ENCODE results near the gene HELLS.
"Not testable (repeated sequence)": the region's sequence is repeated elsewhere in the genome, so short reads cannot be mapped to it uniquely, and the experiment has no call there.

HELLS gene

GRCh38 chr10:94546049-94546900 is 687 bp downstream of the HELLS start:
- Histone ChIP-seq H3K9me3 (ENCODE audit: control insufficient read depth in 2 of 2, low read length in 2 of 2) (no peaks in the 10 kb centered on the region), H3K27ac (ENCODE audit: low read length) (no peak overlapping the region), H3K4me1 (ENCODE audit: control insufficient read depth, insufficient read depth, low read length) (peaks cover 12% of the 10 kb centered on the region), H3K36me3 (ENCODE audit: control insufficient read depth in 2 of 2, insufficient read depth in 2 of 2, low read length in 2 of 2) (no peaks in the 10 kb centered on the region), H3K27me3 (ENCODE audit: control insufficient read depth in 1 of 2, insufficient read depth in 2 of 2, low read length in 2 of 2) (no peaks in the 10 kb centered on the region), H3K4me3 (ENCODE audit: low read length in 2 of 2) (peak overlapping the region; percentile 88 to 99), H3K9ac (ENCODE audit: low read length in 2 of 2) (peak overlapping the region; percentile 51 to 66)

- no peak overlapping the region for H3K27ac ChIP-seq (ENCODE audit: low read length)
- no peak overlapping the region for H3K4me3 ChIP-seq (ENCODE audit: low read length in 2 of 2)
- no peaks in the 10 kb centered on the region for H3K27me3 ChIP-seq (ENCODE audit: control insufficient read depth in 1 of 2, insufficient read depth in 2 of 2, low read length in 2 of 2)
- no peaks in the 10 kb centered on the region for H3K36me3 ChIP-seq (ENCODE audit: control insufficient read depth in 2 of 2, insufficient read depth in 2 of 2, low read length in 2 of 2)
- no peaks in the 10 kb centered on the region for H3K9me3 ChIP-seq (ENCODE audit: control insufficient read depth in 2 of 2, low read length in 2 of 2)
- no peak overlapping the region for H3K9ac ChIP-seq (ENCODE audit: low read length in 2 of 2)
- H3K4me1 ChIP-seq (ENCODE audit: control insufficient read depth, insufficient read depth, low read length), result peaks cover 12% of the 10 kb centered on the region
Observed at GRCh38 chr10:94546901-94547185, 1.3 kb downstream of the HELLS start.

- Histone ChIP-seq H3K9me3 (ENCODE audit: control insufficient read depth in 2 of 2, low read length in 2 of 2) (no peaks in the 10 kb centered on the region), H3K9ac (ENCODE audit: low read length in 2 of 2) (no peak overlapping the region), H3K27ac (ENCODE audit: low read length) (no peak overlapping the region), H3K36me3 (ENCODE audit: control insufficient read depth in 2 of 2, insufficient read depth in 2 of 2, low read length in 2 of 2) (no peaks in the 10 kb centered on the region), H3K4me3 (ENCODE audit: low read length in 2 of 2) (no peak overlapping the region), H3K27me3 (ENCODE audit: control insufficient read depth in 1 of 2, insufficient read depth in 2 of 2, low read length in 2 of 2) (no peaks in the 10 kb centered on the region), H3K4me1 (ENCODE audit: control insufficient read depth, insufficient read depth, low read length) (peaks cover 12% of the 10 kb centered on the region)
Observed at GRCh38 chr10:94549221-94549620, 3.6 kb downstream of the HELLS start.

GRCh38 chr10:94567714-94568307 is 22.2 kb downstream of the HELLS start:
- H3K27me3 ChIP-seq (ENCODE audit: control insufficient read depth in 1 of 2, insufficient read depth in 2 of 2, low read length in 2 of 2); H3K4me3 ChIP-seq (ENCODE audit: low read length in 2 of 2); H3K36me3 ChIP-seq (ENCODE audit: control insufficient read depth in 2 of 2, insufficient read depth in 2 of 2, low read length in 2 of 2); H3K9ac ChIP-seq (ENCODE audit: low read length in 2 of 2); H3K9me3 ChIP-seq (ENCODE audit: control insufficient read depth in 2 of 2, low read length in 2 of 2); H3K4me1 ChIP-seq (ENCODE audit: control insufficient read depth, insufficient read depth, low read length); H3K27ac ChIP-seq (ENCODE audit: low read length): not testable (repeated sequence)

GRCh38 chr10:94571081-94571480 is 25.5 kb downstream of the HELLS start:
- no peak overlapping the region for H3K9ac ChIP-seq (ENCODE audit: low read length in 2 of 2)
- no peaks in the 10 kb centered on the region for H3K4me1 ChIP-seq (ENCODE audit: control insufficient read depth, insufficient read depth, low read length)
- H3K36me3 ChIP-seq (ENCODE audit: control insufficient read depth in 2 of 2, insufficient read depth in 2 of 2, low read length in 2 of 2), result no peaks in the 10 kb centered on the region

GRCh38 chr10:94571528-94571927 is 25.9 kb downstream of the HELLS start:
- Histone ChIP-seq H3K4me1 (ENCODE audit: control insufficient read depth, insufficient read depth, low read length) (no peaks in the 10 kb centered on the region), H3K27me3 (ENCODE audit: control insufficient read depth in 1 of 2, insufficient read depth in 2 of 2, low read length in 2 of 2) (no peaks in the 10 kb centered on the region), H3K27ac (ENCODE audit: low read length) (no peak overlapping the region), H3K36me3 (ENCODE audit: control insufficient read depth in 2 of 2, insufficient read depth in 2 of 2, low read length in 2 of 2) (no peaks in the 10 kb centered on the region), H3K4me3 (ENCODE audit: low read length in 2 of 2) (no peak overlapping the region), H3K9ac (ENCODE audit: low read length in 2 of 2) (no peak overlapping the region), H3K9me3 (ENCODE audit: control insufficient read depth in 2 of 2, low read length in 2 of 2) (no peaks in the 10 kb centered on the region)

More at GRCh38 chr10:94571081-94571480, 25.5 kb downstream of the HELLS start:
- H3K4me3 ChIP-seq (ENCODE audit: low read length in 2 of 2), result no peak overlapping the region
- H3K27ac ChIP-seq (ENCODE audit: low read length), result no peak overlapping the region
- no peaks in the 10 kb centered on the region for H3K27me3 ChIP-seq (ENCODE audit: control insufficient read depth in 1 of 2, insufficient read depth in 2 of 2, low read length in 2 of 2)
- no peaks in the 10 kb centered on the region for H3K9me3 ChIP-seq (ENCODE audit: control insufficient read depth in 2 of 2, low read length in 2 of 2)

- Histone ChIP-seq H3K9me3 (ENCODE audit: control insufficient read depth in 2 of 2, low read length in 2 of 2) (no peaks in the 10 kb centered on the region), H3K4me1 (ENCODE audit: control insufficient read depth, insufficient read depth, low read length) (no peaks in the 10 kb centered on the region), H3K4me3 (ENCODE audit: low read length in 2 of 2) (no peak overlapping the region), H3K9ac (ENCODE audit: low read length in 2 of 2) (no peak overlapping the region), H3K27me3 (ENCODE audit: control insufficient read depth in 1 of 2, insufficient read depth in 2 of 2, low read length in 2 of 2) (no peaks in the 10 kb centered on the region), H3K27ac (ENCODE audit: low read length) (no peak overlapping the region), H3K36me3 (ENCODE audit: control insufficient read depth in 2 of 2, insufficient read depth in 2 of 2, low read length in 2 of 2) (no peaks in the 10 kb centered on the region)
Observed at GRCh38 chr10:94578790-94579189, 33.2 kb downstream of the HELLS start.

- H3K27ac ChIP-seq (ENCODE audit: low read length), result no peak overlapping the region
- no peak overlapping the region for H3K9ac ChIP-seq (ENCODE audit: low read length in 2 of 2)
Observed at GRCh38 chr10:94583124-94583523, 37.5 kb downstream of the HELLS start.

GRCh38 chr10:94591461-94592205 is 46.0 kb downstream of the HELLS start:
- Histone ChIP-seq H3K4me1 (ENCODE audit: control insufficient read depth, insufficient read depth, low read length) (no peaks in the 10 kb centered on the region), H3K27me3 (ENCODE audit: control insufficient read depth in 1 of 2, insufficient read depth in 2 of 2, low read length in 2 of 2) (no peaks in the 10 kb centered on the region), H3K9me3 (ENCODE audit: control insufficient read depth in 2 of 2, low read length in 2 of 2) (no peaks in the 10 kb centered on the region), H3K27ac (ENCODE audit: low read length) (no peak overlapping the region), H3K36me3 (ENCODE audit: control insufficient read depth in 2 of 2, insufficient read depth in 2 of 2, low read length in 2 of 2) (no peaks in the 10 kb centered on the region), H3K9ac (ENCODE audit: low read length in 2 of 2) (no peak overlapping the region), H3K4me3 (ENCODE audit: low read length in 2 of 2) (no peak overlapping the region)

More at GRCh38 chr10:94583124-94583523, 37.5 kb downstream of the HELLS start:
- Histone ChIP-seq H3K27me3 (ENCODE audit: control insufficient read depth in 1 of 2, insufficient read depth in 2 of 2, low read length in 2 of 2) (no peaks in the 10 kb centered on the region), H3K4me1 (ENCODE audit: control insufficient read depth, insufficient read depth, low read length) (no peaks in the 10 kb centered on the region), H3K36me3 (ENCODE audit: control insufficient read depth in 2 of 2, insufficient read depth in 2 of 2, low read length in 2 of 2) (no peaks in the 10 kb centered on the region), H3K9me3 (ENCODE audit: control insufficient read depth in 2 of 2, low read length in 2 of 2) (no peaks in the 10 kb centered on the region), H3K4me3 (ENCODE audit: low read length in 2 of 2) (no peak overlapping the region)

- no peak overlapping the region for H3K27ac ChIP-seq (ENCODE audit: low read length)
- no peaks in the 10 kb centered on the region for H3K27me3 ChIP-seq (ENCODE audit: control insufficient read depth in 1 of 2, insufficient read depth in 2 of 2, low read length in 2 of 2)
- no peak overlapping the region for H3K9ac ChIP-seq (ENCODE audit: low read length in 2 of 2)
- H3K9me3 ChIP-seq (ENCODE audit: control insufficient read depth in 2 of 2, low read length in 2 of 2), result no peaks in the 10 kb centered on the region
- H3K4me3 ChIP-seq (ENCODE audit: low read length in 2 of 2), result no peak overlapping the region
- H3K36me3 ChIP-seq (ENCODE audit: control insufficient read depth in 2 of 2, insufficient read depth in 2 of 2, low read length in 2 of 2), result no peaks in the 10 kb centered on the region
- H3K4me1 ChIP-seq (ENCODE audit: control insufficient read depth, insufficient read depth, low read length), result no peaks in the 10 kb centered on the region
Observed at GRCh38 chr10:94602729-94603515, 57.3 kb downstream of the HELLS start.

All from stomach smooth muscle (tissue), 2 donors.